HG02870 (cell line): ENCODE results near the gene OSBPL7.

Experiments used
- ATAC-seq: cut with Tn5 transposase; IDR thresholded peaks from one replicate; pipeline ENCODE4 v1.9.1; 2021; ENCODE audit warnings: mild to moderate bottlenecking, moderate library complexity; ENCODE audit not compliant: unreplicated experiment

OSBPL7 gene

DNA sequence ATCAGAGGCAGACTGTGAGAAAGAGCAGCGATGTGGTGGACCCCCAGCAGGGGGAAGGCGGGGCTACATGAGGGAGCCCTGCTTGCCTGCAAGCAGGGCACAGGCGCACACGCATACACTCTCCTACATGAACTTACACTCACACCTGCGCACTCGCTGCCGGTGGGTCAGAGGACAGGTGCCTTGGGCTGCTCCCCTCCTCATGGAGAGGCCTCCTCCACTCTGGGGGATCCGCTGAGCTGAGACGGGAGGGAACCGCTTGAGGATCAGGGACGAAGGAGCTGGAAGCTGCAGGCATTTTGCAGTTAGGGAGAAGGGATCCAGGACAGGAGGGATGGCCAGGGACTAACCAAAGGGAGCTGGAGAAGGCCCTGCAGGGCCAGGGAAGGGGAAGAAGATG lies 14.2 kb downstream of the OSBPL7 start:
- ATAC-seq = no peak

DNA sequence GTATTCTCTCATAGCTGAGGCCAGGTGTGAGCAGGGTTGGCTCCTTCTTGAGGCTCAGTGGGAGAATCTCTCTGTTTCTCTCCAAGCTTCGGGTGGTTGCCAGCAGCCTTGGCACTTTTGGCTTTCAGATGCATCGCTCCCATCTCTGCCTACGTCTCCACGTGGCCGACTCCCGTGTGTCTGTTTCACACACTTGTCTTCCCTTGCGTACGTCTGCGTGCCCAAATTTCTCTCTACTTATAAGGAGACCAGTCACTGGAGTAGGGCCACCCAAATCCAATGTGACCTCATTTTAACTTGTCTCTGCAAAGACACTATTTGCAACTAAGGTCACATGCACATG lies 14.7 kb downstream of the OSBPL7 start:
- ATAC-seq = no peak

DNA sequence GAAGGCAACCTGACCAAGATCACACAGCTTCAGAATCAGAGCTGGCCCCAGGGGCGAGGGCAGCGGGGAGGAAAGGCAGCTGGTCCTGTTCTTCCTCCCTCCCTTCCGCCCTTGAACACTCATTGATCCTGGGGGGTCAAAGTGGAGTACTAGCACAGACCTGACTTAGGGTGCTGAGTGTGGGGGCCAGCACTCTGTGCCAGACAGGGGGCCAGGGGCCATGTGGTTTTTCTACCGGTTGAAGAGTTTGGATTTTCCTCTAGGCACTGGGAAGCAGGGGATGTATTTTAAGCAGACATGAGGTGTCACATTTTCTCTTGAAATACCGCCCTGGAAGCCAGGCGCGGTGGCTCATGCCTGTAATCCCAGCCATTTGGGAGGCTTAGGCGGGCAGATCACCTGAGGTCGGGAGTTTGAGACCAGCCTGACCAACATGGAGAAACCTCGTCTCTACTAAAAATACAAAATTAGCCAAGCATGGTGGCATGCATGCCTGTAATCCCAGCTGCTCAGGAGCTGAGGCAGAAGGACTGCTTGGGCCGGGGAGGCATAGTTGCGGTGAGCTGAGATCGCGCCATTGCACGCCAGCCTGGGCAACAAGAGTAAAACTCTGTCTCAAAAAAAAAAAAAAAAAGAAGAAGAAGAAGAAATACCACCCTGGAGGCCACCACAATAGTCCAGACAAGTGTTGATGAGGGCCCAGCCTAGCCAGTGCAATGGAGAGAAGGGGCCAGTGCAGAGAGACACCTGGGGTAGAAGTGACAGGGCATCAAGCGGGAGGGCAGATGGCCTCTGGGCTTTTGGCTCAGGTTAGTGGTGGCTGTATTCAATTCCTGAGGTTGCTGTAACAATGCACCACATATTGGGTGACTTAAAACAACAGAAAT lies 15.3 kb downstream of the OSBPL7 start:
- ATAC-seq = no peak

DNA sequence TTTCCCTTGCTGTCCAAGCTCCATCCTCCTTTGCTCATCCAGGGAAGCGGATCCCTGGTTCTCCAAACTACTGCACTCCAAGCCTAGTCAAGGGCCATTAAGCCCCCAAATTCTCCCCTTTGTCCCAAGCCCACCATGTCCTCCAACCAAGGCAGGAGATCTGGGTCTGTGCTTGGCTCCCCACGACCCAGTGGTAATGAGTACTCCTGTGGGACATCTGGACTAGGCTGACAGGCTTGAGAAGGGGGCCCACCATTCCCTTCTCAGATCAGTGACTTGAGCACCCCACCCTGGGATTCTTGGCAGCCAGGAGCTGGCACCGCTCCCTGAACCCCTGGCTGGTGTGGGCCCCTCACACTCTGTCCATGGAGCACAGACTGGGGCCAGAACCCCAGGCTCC lies 17.1 kb downstream of the OSBPL7 start:
- ATAC-seq = no peak

DNA sequence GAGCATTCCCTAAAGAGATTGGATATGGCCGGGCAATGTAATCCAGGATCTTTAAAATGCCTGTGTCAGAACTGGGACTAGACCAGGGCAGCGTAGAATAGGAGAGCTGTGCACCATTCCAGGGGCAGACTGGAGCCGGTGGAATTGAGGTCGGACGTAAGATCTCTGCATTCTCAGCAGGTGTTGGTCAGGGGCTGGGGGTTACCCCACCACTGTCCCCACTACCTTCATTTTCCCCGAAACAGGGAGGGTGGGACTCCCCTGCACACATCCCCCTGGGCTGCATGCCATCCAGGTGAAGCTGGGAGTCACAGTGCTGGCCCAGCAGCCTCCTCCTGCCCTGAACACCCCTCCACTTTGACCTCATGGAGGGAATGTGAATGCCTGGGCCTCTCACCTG lies 17.8 kb downstream of the OSBPL7 start:
- no peak for ATAC-seq

DNA sequence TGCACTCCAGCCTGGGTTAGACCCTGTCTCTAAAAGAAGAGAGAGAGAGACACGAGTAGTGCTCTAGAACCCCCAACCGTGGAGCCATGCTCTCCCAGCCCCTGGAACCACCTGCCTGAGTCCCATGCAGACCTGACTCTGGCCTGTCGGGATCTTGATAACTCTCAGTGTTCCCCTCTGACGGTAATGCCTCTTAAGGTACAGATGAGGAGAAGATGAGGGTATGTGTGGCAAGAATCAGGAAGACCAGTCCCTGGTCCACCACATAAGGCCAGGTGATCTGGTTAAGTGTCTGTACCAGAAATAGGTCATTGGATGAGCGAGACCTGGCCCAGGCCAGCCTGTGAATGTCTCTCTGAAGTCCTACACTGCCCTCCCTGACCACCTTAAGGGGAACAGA lies 18.4 kb downstream of the OSBPL7 start:
- no peak for ATAC-seq

DNA sequence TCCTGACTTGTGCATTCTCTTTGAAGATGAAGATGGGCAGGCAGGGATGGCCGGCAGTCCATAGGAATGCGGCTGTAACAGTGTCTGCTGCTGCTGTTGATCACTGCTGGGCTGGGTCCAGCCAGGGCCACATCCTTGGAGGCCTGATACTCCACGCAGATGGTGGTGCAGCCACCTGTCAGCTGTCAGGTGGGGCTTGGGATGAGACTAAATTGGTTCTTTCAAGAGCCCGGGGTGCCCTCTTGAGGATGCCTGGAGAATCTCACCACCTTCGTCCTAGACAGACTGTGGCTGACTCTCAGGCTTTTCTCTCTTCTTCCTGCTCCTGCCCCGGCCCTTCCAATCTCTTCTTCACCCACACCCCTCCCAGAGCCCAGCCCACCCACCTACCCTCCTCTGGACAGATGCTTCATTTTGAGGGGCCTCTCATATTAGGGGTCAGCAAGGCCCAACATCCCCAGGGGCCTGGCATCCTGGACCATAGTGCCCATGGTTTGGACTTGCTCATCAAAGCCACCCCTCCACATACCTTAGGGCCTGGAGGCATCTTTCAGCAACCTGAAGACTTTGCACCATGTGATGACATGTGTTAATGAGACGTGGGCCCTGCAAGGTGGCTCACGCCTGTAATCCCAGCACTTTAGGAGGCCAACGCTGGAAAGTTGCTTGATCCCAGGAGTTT lies 19.1 kb downstream of the OSBPL7 start:
- ATAC-seq = no peak

DNA sequence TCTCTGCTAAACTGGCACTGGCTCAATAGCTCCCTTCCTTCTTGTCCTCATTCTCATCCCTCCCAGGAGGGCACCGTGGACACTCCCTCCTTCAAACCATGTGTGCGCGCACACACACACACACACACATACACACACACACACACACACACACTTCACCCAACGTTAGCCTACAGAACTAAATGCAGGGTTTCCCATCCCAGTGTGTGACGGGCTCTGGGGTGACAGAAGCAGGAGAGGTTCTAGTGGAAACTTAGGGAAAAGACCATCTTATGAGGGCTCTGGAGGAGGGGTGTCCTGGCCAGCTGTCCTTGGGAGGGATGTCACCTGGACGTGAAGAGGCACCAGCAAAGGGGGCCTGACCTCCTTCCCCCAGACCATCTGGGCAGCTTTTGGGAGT lies 19.7 kb downstream of the OSBPL7 start:
- no peak for ATAC-seq

DNA sequence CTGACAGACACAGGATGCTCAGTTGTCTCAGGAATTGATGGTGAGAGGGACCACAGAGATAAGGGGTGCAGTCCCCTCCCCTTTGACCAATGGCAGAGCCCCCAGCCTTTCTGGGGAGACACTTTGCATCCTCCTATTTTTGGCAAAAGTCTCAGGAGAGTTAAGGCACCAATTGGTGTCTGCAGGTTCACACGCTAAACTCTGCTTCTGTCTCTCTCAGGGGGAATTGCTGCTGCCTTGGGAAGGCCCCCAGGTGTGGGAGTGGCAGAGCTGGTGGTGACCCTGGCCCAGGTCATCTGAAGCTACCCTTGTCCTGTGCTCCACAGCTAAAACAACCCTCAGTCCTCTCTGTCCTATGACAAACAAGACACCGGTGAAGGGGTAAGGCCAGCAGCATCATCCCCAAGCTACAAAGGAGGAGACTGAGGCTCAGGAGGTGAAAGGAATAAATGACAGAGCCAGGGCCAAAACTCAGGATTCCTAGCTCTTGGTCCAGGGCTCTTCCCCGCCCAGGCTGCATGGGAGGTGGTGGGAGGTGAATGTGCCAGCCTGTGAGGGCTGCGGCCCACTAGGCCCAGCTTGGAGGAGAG lies 20.3 kb downstream of the OSBPL7 start:
- no peak for ATAC-seq

DNA sequence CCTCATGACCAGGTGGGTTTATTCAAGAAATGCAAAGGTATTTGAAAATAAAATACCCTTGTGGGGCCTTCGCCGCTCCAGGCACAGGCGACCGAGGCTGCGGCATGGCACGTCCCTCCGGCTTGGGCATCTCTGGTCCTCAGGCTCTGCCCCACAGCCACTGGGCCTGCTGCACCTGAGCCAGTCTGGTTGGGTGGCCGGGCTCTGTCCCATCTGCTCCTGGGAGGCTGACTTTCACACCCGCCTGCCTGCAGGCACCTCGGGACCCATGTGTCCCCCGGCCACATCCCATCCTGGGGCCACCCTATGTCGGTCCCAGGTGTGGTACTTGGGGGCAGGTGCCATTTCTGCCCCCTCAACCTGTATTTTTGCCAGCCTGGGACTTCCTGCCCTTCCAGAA lies 20.9 kb downstream of the OSBPL7 start:
- no peak for ATAC-seq

DNA sequence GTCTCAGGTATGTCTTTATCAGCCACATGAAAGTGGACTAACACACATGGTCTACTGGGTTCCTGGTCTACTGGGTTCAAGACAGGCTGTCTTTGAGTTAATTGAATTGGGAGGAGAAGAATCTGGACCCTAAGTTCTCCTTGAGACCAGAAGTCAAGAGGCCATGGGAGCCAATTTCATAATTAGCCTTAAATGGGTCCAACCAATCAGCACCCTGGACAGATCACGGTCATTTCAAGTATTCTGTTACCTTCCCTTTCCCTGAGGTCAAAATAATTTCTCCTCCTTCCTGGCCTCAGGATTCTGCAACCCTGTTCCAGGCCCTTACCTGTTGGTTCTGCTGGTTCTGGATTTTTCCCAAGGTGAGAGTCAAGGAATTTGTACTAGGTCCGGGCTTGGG lies 23.8 kb downstream of the OSBPL7 start:
- ATAC-seq = no peak

DNA sequence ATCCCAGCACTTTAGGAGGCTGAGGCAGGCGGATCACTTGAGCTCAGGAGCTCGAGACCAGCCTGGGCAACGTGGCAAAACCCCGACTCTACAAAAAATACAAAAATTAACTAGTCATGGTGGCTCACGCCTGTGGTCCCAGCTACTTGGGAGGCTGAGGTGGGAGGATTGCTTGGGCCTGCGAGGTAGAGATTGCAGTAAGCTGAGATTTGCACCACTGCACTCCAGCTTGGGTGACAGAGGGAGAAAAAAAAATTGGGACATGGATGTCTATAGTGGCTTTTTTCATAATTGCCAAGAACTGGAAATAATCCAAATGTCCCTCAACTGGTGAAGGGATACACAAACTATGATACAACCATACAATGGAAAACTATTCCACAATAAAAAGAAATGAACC lies 28.6 kb downstream of the OSBPL7 start:
- ATAC-seq = no peak

DNA sequence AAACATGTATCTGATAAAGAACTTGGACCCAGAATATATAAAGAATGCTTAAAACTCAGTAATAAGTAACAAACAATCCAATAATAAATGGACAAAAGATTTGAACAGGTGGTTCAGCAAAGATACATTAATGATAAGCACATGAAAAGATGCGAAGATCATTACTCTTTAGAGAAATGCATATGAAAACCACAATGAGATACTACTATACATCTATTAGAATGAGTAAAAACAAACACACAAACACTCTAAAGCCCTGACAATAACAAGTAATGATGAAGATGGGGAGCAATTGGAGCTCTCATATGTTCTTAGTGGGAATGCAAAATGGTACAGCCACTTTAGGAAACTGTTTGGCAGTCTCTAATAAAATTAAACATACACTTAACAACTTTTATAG lies 29.1 kb downstream of the OSBPL7 start:
- ATAC-seq = no peak

DNA sequence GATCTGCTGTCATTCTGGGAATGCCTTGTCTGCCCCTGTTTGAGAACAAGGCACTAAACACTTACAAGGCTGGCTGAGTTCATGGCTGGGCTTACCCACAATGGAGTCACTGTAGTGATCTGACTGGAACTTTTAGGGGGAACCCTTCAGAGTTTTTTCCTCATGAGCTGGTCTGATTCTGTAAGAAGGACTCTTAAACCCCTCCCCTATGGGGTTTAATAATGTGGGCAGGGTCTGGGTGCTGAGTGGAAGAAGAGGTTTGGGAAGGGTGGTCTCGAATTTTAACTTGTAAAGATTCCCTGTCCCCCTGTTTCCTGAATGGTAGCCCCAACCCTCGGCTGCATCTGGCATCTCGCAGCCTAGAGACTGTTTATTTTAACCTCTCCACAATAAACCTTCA lies 30.6 kb downstream of the OSBPL7 start:
- ATAC-seq = no peak

DNA sequence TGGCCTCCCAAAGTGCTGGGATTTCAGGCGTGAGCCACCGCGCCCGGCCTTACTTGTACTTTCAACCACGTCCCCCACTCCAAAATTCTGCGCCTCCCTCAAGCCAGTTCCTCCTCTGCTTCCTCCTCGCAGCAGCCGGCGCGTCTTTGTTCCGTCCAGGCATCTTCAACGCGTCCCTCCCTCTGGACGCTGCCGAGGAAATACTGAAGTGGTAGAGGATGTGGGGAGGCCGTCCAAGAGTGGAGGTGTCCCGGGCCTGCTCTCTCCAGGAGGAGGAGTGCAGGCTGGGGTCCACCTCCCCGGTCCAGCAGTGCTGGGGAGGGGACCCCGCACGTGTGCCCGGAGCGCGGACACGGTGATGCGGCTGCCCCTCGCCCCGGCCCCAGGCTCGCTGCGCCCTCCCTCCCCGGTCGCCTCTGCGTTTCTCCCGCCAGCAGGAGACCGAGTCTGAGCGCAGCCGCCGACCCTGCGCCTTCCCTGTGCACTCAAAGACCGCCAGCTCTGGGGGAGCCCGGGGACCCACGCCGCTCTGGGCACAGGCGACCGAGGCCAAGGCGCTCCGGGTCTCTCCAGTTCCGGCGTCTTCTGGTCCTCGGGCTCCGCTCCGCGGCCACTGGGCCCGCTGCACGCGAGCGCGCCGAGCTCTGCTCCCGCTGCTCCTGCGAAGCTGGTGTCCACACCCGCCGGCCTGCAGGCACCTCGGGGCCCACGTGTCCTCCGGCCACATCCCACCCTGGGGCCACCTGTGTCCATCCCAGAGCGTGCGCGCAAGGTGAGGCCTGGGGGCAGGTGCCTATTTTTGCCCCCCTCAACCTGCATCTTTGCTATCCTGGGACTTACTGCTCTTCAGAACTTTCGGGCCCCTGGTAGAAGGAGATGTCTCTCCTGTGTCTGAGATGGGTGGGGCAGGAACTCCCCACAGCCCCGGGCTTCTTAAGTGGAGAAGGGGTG lies 31.7 kb downstream of the OSBPL7 start:
- no peak for ATAC-seq

DNA sequence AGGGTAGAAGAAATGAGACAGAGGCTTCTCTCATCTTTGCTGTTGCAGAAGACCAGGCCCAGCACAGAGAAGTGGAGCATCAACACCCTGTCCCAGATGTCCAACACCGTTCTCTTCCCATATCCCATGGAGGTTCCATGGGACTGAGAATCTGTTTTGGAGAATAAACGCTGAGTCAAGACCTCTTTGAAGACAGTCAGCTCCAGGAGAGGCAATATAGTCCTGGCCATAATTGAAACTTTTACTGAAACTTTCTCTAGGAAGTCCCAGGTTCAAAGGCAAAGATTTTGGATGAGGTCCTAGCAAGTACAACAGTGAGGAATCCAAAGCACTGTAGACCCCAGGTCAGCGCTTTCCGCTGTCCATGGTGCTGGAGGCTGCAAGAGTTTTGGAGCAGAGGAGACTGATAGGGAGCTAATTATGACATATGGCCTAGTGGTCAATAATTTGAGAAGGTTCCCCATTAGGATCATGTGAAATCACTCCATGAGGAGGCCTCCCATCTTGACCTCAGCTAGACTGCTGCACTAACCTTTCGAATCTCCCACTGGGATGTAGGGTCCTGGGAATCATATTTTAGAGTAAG lies 36.0 kb downstream of the OSBPL7 start:
- ATAC-seq = no peak

DNA sequence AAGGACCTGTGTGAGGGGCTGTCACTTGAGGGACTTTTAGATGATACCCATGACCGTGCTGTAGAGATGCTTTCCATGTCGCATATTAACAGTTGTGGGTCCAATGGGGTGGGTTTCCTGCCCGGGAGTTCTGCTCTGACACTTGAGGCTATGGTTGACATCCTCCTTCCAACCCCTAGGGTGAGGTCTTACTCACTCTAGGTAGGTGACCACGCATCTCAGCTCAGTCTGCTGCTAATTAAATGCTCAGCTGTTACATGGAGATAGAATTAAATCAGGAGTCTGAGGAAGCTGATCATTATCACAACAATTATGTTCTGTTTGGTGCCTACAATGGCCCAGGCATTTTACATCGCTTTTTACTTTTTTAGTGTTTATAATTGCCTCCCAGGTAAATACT lies 40.2 kb downstream of the OSBPL7 start:
- ATAC-seq = no peak

DNA sequence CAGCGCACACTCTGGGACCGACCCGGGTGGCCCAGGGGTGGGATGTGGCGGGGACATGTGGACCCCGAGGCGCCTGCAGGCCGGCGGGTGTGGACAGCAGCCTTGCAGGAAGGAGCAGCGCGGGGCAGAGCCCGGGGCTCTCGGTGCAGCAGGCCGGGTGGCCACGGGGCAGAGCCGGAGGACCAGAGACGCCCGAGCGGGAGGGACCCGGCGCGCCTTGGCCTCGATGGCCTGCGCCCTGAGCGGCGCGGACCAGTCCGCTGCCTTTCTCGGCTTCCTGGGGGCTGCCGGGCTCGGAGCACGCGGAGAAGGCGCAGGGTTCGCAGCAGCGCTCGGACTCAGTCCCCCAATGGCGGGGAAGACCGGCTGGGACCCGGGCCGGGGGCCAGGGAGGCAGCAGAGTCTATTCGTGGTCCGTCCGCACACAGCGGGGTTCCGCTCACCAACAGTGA lies 43.4 kb downstream of the OSBPL7 start:
- no peak for ATAC-seq

DNA sequence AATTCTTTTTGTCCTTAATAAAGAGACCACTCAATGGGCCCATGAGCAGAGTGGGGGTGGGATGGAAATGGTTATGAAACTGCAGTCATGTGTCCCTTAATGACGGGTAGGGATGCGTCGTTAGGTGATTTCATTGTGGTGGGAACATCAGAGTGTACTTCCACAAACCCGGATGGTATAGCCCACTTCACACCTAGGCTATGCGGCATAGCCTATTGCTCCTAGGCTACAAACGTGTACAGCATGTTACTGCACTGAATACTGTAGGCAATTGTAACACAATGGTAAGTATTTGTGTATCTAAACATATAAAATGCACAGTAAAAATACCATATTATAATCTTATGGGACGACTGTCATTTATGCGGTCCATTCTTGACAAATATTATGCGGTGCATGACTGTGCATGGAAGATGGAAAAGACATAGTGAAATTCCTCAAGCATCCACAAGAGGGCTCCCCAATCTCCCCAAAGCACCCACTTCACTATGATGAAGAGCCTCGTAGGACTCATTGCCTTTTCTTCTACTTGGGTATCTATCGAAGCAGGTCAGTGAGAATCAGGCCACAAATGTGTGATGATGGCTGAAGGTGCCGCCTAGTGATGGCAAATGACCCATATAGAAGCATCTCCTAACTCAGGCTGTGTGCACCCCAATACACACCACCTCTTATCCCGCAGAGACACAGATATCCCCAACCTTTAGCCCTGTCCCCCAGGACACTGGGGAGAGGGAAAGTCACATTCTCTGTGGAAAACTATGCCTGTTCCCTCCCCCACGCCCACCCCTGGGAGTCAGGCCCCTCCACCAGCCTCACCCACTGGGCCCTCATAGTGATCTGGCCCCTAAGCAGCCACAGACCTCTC lies 45.0 kb downstream of the OSBPL7 start:
- ATAC-seq = no peak
